Medulla oblongata (tissue), 1 donor: ENCODE results near the gene PFKFB2.
"Not testable (repeated sequence)": the region's sequence is repeated elsewhere in the genome, so short reads cannot be mapped to it uniquely, and the experiment has no call there.

Source experiments
- DNase-seq: peaks from one replicate; pipeline ENCODE4 v3.0.0-alpha.2; 2015; ENCODE audit errors: extremely low spot score

The PFKFB2 gene

DNA sequence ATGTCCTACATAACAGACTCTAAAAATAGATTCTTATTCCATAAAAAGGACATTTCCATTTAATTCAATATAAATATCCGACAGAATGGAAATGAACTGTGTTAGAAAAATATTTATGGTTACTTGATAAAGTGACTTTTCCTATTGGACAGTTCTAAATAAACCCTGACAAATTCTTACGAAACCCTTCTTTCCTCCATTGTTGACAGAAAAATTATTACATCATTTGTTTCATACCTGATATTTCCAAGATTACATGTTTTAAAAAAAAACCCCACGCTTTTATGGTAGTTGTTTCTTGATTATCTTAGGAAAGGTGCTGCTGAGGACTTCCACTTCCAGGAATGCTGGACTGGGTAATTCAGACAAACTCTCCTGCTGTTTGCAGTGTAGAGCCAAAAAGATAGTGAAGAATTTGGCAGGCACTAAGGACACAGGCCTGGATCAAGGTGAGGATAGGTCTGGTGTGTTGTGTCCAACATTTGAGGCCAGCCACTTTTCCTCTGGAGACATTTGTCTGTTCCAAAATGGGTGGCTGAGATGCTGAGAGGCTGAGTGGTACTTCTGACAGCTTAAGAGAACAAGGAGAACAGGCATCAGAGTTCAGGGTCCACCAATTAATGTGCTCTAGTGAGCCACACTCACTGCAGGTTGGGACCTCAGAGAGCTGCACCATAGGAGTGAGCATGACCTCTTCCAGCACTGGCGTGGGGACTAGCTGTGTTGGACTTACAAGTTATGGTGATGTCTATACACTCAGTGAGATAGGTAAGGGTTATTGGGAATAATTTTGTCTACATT is 13.5 kb upstream of the PFKFB2 start:
- DNase-seq = no peak

DNA sequence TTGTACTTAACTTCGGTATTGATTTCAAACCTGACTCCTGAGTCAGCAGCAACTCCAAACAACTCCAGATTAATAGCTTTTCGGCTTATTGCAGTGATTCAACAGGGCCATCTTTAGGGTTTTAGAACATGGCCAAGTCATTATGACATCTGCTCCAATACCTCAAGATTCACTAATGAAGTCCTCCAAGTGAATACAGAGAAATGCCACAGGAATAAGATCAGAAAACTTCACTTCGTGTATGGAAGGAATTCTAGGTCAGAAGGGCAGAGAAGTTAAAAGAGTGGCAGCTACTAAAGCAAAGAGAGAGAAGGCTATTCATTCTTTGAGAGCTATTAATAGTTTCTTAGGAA is 12.9 kb upstream of the PFKFB2 start:
- DNase-seq = no peak

DNA sequence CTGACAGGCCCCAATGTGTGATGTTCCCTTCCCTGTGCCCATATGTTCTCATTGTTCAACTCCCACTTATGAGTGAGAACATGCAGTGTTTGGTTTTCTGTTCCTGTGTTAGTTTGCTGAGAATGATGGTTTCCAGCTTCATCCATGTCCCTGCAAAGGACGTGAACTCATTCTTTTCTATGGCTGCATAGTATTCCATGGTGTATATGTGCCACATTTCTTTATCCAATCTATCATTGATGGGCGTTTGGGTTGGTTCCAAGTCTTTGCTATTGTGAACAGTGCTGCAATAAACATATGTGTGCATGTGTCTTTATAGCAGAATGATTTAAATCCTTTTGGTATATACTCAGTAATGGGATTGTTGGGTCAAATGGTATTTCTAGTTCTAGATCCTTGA is 11.7 kb upstream of the PFKFB2 start:
- not testable (repeated sequence) for DNase-seq

DNA sequence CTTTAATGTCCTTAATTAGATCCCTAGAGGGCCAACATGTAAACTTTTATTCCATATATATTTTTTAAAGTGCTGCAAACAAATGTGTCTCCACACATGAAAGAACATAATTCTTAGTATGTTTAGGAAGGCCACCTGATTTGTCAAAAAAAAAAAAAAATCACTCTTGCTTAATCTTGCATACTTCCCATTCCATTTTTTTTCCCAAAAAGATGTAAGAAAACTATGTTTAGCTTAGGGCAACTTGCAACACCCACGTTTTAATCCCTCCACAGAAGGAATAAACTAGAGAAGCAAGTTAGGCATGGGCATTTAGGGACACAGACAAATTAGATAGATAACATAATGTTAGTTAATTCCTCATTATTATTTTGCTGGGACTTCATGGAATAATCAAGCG is 7.6 kb upstream of the PFKFB2 start:
- DNase-seq = no peak

DNA sequence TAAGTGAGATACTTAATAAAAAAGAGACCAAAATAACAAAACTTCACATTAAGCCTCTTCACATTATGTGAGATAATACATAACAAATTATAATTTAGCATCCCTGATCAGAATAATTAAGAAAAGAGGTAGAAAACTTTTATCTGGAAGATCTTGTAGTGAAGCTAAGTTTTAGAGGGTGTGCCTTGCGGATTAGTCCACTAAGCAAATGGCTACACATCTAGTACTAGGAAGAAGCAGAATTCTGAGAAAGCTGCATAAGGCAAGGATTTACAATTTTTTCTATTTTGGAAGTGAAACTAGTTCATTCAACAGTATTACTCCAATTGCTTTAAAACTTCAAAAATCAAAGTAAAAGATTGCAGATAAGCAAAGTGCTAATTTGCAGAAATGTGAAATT is 5.6 kb upstream of the PFKFB2 start:
- no peak for DNase-seq

DNA sequence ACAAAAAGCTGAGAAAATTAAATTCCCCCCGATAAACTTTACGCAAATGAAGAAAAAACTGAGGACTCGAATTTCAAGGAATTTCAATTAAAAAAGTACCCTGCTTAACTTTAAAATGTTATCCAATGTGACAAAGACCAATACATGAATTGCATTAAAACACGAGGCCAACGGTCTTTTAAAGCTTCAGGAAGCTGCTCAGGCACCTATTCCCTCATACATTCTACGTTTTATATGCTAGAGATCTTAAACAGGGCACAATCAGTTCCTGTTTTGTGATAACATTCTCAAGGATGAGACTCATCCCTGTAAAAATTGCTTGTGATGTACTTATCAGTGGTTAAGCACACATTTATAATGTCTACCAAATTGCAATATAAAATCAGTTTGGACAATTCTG is 5.0 kb upstream of the PFKFB2 start:
- DNase-seq = no peak

DNA sequence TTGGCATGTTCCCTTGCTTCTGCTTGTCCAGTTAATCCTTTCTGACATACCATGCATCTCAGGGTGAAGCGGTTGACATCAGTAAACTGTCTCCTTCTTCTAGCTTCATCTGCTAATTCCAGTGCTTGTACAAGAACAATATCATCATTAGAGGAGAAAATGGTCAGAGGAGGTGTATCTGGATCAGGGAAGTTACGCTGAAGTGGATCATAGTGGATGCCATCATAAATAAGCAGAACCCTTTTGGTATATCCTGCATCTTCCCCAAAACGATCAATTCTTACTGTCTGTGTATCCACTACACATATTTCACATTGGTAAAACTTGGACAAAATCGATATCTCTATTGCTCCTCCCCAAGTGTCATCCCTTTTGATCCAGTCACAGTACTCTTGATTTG is 4.0 kb upstream of the PFKFB2 start:
- DNase-seq = no peak

DNA sequence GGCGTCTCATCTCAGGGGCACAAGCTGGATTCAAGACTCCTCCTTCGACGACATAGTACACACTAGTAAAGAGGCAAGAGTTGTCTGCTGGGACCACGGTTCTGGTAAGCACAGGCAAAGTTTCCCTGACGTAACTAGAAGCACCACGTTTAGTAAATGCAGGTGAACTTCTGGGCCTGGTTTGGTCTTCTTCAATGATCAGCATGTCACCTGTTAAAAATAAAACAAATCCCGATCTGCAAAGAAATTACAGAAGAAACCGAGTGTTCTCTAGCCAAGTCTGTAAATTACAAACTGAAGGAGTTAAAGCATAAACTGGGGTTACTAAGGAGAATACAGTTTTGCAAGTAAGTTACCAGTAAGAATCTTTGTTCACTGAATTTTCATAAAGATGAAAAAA is 3.6 kb upstream of the PFKFB2 start:
- DNase-seq = no peak

DNA sequence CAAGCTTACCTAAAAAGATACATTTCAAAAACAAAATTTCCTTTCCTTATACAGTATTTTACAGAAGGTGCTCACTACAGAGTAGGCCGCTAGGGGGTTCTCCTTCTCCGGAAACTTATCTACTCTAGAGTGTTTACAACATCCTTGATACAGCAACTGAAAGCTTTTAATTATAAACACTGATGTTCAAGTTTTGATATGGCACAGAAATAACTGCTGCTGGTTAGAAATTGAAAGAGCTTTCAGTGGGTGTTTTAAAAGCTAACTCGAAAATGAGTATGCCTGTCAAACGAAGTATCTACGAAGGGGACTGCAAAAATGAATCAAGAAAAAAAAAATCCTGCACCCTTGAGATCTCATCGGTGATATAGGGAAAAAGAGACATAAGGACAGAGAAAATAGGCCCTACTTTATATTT is 3.1 kb upstream of the PFKFB2 start:
- DNase-seq = peak; percentile 84

DNA sequence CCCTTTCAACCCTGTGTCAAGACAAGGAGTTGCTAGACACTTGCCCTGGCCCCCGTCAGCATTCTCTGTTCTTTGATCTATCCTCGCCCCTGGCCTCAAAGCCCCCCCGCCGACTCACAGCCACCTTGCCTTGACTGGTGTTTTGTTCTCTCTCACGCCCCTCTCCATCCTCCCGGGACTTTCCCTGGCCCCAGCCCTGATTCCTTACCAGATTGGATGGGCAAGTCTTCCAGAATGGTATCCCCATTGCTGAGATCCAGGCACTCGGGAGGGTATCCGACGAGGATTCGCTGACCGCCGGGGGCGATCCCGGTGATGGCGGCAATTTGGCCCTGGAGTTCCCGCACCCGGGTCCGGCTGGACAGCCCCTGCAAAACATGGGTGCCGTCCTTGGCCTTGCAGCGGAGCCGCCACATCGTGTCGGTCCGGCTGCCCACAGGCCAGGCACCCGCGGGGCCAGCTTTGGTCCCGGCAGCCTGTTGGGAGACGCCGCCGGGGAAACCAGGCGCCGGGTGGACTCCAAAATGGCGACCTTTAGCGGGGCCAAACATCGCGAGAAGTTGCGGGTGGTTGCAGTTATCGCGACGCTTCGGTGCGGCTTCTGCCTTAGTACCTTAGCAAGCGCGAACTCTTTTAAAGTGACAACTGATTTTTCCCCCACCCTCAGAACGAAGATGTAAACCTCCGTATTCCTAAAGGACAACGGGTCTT is 2.4 kb upstream of the PFKFB2 start:
- peak; percentile 92 for DNase-seq

DNA sequence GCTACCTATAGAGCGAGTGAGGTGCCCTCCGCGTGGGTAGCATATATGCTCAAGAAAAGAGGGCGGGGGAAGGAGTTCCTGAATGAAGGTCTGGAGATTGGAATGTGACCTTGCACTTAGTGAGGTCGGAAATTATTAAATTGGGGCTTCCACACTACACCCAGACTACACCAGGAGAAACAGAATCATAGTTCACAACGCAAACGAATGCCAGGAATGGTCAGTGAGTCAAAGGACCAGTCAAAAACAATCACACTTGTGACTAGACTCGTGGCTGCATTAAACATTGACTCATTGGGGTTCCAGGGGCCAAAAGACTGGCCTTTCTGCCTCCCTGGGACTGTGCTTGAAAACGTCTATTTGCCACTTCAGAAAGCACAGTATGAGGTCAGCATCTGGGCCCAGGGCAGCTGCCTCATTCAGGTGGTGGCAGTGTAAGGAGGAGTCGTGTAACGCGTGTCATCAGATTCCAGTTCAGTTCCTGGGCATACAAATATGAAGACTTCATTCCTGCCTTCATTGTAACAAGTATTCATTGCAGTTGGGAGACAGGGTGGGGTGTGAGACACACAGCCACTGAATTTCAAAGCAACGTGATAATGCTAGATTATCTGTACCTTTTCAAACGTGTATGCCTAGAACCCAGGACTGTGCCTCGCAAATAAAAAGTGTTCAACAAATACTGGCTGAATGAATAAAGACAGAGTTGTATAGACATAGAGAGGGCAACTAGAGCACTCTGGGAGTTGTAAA is 1.7 kb upstream of the PFKFB2 start, which contains the start of gene YOD1:
Gene YOD1 (minus strand): TSS at position 18 of the 753 bp plus-strand sequence. CDS start 178 bp downstream, outside the sequence.
- peak; percentile 82 for DNase-seq

DNA sequence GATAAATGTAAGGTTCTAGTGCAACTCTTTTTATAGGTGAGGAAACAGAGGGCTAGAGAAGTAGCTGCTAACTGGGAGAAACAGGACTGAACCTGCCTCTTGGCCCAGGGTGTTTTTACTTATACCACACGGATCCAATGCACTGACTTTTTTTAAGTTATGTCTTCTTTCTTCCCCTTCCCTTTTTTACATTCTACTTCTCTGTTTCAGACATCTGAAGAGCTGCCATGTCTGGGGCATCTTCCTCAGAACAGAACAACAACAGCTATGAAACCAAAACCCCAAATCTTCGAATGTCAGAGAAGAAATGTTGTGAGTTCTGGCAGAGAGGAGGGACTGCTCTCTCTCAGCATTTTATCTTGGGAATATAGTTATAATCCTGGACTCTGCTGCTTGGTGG is 1.4 kb downstream of the PFKFB2 start:
- peak; percentile 56 for DNase-seq

DNA sequence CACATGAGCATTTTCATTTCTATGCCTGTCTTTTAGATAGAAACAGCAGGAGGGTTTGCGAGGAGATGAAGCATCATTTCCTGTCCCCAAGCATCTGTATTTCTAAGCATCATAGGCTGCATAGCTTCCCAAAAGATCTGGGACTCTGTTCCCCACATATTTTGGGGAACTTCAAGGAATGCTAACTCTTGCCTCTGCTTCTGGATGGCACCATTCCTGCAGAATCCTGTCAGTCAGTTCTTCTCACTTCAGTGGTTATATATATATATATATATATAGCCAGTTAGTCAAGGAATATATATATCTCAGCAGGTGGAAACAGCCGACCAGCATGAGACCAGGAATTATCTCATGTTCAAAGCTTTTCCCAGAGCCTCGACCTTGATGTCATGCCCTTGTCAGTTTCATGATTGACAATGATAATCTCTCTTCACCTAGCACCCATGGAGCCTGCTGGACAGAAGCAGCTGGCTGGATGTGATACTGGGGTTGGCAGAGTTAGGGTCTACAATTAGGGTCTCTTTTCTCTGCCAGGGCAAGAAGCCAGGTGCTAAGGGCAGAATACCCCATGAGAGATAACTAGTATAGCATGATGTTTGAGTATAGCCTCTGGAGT is 2.4 kb downstream of the PFKFB2 start:
- no peak for DNase-seq

DNA sequence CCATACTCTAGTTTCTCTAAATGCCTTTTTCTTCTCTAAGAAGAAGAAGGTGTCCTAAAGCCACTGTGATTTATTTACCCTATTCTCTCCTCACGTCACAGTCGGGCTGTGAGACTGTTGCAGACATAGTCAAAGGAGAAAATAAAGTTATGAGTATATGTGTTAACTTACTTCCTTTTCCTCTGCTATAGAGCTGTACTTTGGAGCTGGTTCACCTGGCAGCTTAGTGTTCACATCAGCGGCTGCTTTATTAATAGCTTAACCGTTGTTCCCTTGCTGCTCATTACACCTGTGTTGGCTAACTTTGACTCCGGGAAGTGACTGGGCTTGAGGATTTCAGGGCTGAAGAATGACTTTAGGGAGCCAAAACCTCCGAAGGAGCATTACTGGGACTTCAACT is 3.6 kb downstream of the PFKFB2 start:
- DNase-seq = no peak

DNA sequence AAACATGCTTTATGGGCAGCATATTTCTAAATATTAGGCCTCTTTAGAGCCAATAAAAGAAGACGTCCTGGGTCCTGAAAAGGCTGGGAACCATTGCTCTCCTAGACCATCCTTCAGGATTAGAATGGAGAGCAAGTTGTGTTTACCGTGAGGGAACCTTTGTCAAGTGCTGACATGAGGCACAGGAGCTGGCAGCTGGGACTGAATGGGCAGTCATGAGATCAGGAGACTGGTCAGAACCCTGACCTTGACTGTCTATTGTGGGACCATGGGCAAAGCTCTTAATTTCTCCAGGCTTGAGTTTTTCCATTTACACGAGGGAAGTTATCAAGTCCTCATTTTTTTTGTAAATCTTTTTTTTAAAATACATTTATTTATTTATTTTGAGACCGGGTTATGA is 5.2 kb downstream of the PFKFB2 start:
- no peak for DNase-seq

DNA sequence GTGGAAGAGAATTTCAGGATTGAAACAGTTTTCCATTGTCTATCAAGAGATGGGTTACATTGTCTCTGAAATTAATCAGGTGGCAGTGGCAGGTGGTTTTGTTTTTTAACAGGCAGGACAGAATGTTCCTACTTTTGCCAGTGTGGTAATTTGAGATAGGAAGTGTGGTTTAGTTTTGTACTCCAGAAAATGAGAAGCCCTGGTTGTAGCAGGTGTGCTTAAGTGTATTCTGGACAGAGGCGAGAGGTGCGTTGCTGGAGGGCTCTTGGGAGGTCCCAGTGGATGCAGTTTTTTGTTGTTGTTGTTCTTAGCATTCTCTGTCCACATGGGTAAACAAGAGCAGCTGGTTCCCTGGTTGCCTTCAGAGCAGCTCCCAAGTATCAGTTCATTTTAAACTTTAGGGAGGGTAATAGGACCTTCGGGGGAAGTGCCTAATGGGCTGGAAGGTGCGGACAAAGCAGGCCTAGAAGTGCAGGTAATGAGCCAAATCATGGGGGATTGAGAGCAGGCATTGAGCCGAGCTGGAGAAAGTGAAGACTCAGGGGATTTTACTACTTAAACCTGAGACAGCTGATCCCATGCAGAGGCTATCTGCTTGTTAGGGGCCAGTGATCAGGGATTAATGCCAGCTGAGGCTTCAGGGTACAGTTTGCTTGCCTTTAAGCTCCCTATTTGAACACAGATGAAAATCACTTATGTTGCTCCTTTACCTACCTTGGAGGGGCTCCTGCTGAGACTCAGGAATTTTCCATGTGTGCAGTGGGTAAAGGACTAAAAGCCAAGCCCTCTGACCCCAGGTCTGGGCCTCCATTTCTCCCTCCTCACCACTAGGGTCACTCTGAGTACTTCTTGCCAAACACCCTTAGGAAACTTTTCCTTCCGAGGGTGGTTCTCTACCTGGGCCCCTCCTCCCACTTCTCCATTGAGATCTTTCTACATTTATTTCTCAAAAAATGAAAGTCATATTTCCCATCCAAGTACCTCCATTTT is 6.1 kb downstream of the PFKFB2 start:
- DNase-seq = no peak

DNA sequence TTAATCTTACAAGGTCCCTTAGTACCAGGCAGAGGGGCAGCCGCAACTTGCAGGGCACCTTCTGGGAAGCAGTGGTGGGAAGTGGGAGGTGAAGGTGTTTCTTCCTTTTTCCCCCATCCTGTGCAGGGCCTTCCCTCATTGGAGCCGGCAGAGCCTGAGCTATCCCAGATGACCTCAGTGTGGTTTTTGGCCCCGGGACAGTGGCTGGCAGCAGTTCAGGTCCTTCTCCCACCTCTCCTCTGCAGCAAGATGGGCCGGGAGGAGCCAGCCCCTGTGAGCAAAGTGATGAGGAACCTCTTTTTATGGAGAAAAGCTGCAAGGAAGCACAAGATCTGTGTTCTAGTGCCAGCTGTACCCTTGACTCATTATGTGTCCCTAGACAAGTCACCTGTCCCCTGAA is 6.8 kb downstream of the PFKFB2 start:
- no peak for DNase-seq

DNA sequence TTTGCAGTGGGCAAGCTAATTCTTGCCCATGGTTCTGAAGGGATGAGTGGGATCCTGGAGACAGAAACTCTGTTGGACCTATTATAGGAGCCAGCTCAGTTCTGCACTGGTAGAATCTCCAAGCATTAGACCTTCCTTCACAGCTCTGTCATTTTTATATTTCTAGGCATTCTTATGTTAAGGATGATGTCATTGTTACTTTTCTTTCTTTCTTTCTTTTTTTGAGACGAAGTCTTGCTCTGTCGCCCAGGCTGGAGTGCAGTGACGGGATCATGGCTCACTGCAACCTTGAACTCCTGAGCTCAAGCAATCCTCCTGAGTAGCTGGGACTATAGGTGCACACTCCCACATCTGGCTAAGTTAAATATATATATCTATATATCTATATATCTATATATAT is 7.5 kb downstream of the PFKFB2 start:
- DNase-seq = no peak

DNA sequence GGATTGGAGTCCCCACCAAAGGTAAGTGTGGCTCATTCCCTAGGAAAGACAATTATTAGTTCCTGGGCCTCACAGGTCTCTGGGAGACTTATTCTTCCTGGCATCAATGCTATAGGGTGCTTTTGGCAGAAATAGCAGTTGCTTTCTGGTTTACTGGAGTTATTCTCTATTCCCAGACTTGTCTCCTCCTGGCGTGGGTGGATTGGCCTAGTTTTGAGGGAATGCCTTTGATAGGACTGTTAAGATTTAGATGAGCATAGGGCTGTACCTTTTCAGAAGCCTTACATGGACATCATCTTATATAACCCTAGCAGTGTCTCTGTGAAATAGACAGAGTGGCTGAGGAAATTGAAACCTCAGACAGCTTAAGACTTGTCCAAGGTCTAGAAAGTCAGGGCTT is 9.0 kb downstream of the PFKFB2 start:
- no peak for DNase-seq

DNA sequence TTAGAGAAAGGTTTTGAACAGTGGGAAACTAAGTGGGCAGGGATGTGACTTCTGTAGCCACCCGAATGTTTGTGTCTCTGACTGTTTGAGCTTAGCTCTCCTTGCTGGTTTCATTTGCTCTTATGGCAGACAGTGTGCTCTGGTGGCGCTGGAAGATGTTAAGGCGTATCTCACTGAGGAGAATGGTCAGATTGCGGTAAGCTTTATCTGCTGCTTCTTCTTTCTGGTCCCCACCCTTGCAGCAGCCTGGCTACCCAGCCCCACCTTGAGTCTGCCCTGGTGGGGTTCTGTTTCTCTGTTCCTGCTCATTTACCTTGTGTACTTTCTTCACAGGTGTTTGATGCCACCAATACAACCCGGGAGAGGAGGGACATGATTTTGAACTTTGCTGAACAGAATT is 9.9 kb downstream of the PFKFB2 start:
- DNase-seq = no peak

DNA sequence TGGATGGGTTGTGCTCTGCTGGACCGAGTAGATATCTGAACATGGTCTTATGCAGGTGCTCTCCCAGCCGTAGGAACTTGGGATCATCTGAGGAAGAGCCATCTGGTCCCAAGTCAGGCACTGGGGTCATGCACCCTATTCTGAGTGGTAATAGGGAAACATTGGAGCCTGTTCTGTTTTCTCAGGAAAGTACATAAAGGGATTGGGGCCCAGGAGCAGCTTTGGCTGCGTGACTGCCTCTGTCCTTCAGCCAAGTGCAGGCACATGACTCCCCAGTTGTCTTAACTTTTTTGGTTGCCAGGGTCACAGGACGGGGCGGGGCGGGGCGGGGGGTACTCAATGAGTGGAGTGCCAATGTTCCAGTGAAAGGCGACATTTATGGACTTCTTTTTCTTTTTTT is 11.5 kb downstream of the PFKFB2 start:
- peak; percentile 67 for DNase-seq
